RWPE1 (cell line): ENCODE data around the gene ERCC2.

ENCODE experiments used
- CTCF ChIA-PET: fragments of 350-600 bp; sonication (Branson Sonifier 250); formaldehyde crosslinking; extraction: SDS; loops from one replicate; lab custom pipeline; 2021; lab: Yijun Ruan, JAX
- POLR2A ChIA-PET: fragments of 400-600 bp; formaldehyde crosslinking; extraction: SDS; loops from one replicate; lab custom pipeline; 2020; ENCODE audit warnings: antibody characterized with exemption; ENCODE audit not compliant: low non-redundant PET; lab: Yijun Ruan, JAX
- DNase-seq: peaks from one replicate; pipeline ENCODE4 v3.0.0; 2012; ENCODE audit warnings: low spot score
- H3K27ac ChIP-seq: fragments of 450-650 bp; 2 replicates; pipeline ENCODE4 v1.5.1; 2017
- CTCF ChIP-seq: fragments of 450-650 bp; conservative IDR thresholded peaks from 2 replicates; pipeline ENCODE4 v1.5.1; 2017; ENCODE audit warnings: low read depth, mild to moderate bottlenecking

The ERCC2 gene

DNA sequence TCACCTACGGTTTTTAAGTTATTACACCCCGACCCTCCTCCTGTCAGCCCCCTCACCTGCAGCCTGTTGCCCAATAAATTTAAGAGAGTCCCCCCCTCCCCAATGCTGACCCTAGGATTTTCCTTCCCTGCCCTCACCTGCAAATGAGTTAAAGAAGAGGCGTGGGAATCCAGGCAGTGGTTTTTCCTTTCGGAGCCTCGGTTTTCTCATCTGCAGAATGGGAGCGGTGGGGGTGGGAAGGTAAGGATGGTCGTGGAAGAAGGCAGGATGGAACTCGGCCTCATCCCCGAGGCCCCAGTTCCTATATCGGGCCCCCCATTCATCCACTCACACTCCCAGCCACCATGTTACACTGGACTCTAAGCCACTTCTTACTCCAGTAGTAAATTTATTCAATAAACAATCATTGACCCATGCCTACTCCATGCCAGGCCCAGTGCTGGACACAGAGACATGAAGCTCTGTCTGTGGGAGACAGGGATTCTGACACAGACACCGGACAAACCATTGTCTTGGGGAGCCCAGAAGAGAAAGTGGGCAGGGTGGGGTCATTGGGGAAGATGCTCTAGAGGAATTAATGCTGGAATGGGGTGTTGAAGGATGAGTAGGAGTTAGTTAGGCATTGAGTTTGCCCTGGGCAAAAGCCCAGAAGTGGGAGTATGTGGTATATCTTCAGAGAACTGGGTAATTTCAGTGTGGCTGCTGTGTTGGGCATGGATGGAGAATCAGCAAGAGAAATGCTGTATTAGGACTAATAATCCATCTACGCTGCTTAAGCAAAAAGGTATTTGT, 66.9 kb downstream of the ERCC2 start:
- no peak for TF ChIP-seq CTCF
- CTCF ChIA-PET, result interaction anchor here (0.6 kb wide), 1 partner anchor 1733 kb away, joined by 3 read pairs; no protein-coding TSS in a partner anchor
- no peak overlapping the region for H3K27ac ChIP-seq
- DNase-seq, result no peak
- POLR2A ChIA-PET, result no interaction called here

- POLR2A ChIA-PET, result no interaction called here
- no peak overlapping the region; the same call in 1 of the 2 replicates for H3K27ac ChIP-seq
- TF ChIP-seq CTCF, result no peak
- DNase-seq, result no peak
- CTCF ChIA-PET, result interaction anchor here (0.6 kb wide), 1 partner anchor 37 kb away, joined by 3 read pairs; no protein-coding TSS in a partner anchor
Measured at GRCh38 chr19:45302416-45302815, 68.0 kb downstream of the ERCC2 start.
